HT1080 (cell line): ENCODE data around the gene DKK3. TPM values are rescaled to one million over a fixed set of nuclear protein-coding genes. Genes with fewer than 3 reads are reported as not detected.
A peak's percentile ranks its signal among the peaks of the same experiment; 100 is the strongest.

Experiments
- DNase-seq: peaks from one replicate; pipeline ENCODE4 v3.0.0-alpha.2; 2015; ENCODE audit warnings: low read depth
- total RNA-seq: library from RNA; depleted of rRNA; stranded (reverse); fragments of >200 nt; shearing (Covaris generic); gene quantifications from 2 replicates; pipeline ENCODE4 v1.2.3, GENCODE V29; 2014; rRNA removed

DKK3 gene
- total RNA-seq, 1 experiment from 2014 or later = 48.0 TPM

- DNase-seq = no peak
These were observed 61.5 kb downstream of the DKK3 start for GRCh38 chr11:11946878-11947277.

- no peak for DNase-seq
These were observed 62.2 kb downstream of the DKK3 start for GRCh38 chr11:11946180-11946579.

GRCh38 chr11:11944444-11944843 lies 64.0 kb downstream of the DKK3 start:
- no peak for DNase-seq

- no peak for DNase-seq
These were observed 65.8 kb downstream of the DKK3 start for GRCh38 chr11:11942668-11943067.

GRCh38 chr11:11940551-11940950 lies 67.9 kb downstream of the DKK3 start:
- DNase-seq = no peak

GRCh38 chr11:11937957-11938356 lies 70.5 kb downstream of the DKK3 start:
- no peak for DNase-seq

- no peak for DNase-seq
These were observed 71.0 kb downstream of the DKK3 start for GRCh38 chr11:11937433-11937832.

GRCh38 chr11:11935536-11935935 lies 72.9 kb downstream of the DKK3 start:
- no peak for DNase-seq

- peak; percentile 74 for DNase-seq
These were observed 76.9 kb downstream of the DKK3 start for GRCh38 chr11:11931461-11932055.

- no peak for DNase-seq
These were observed 78.5 kb downstream of the DKK3 start for GRCh38 chr11:11929920-11930319.

GRCh38 chr11:11923828-11924227 lies 84.6 kb downstream of the DKK3 start:
- no peak for DNase-seq

- peak; percentile 84 for DNase-seq
These were observed 91.4 kb downstream of the DKK3 start for GRCh38 chr11:11916981-11917399.

- no peak for DNase-seq
These were observed 92.8 kb downstream of the DKK3 start for GRCh38 chr11:11915625-11916024.

GRCh38 chr11:11913395-11913794 lies 95.0 kb downstream of the DKK3 start:
- no peak for DNase-seq

Other genes with a start within 250 kb of the DKK3 start
- gene USP47, start 166.7 kb downstream of the DKK3 start, total RNA-seq = 30.8 and 33.5 TPM in 2 replicates
- gene MICAL2, start 102.0 kb upstream of the DKK3 start, total RNA-seq = 254 and 314 TPM in 2 replicates